HG03575 (cell line): ENCODE results near the gene RNF39.
"Not testable (repeated sequence)": the region's sequence is repeated elsewhere in the genome, so short reads cannot be mapped to it uniquely, and the experiment has no call there.

Source experiments
- ATAC-seq: cut with Tn5 transposase; IDR thresholded peaks from one replicate; pipeline ENCODE4 v1.9.1; 2021; ENCODE audit not compliant: unreplicated experiment, insufficient number of reproducible peaks, low FRiP score; ENCODE audit errors: extremely low read depth

Gene RNF39

DNA sequence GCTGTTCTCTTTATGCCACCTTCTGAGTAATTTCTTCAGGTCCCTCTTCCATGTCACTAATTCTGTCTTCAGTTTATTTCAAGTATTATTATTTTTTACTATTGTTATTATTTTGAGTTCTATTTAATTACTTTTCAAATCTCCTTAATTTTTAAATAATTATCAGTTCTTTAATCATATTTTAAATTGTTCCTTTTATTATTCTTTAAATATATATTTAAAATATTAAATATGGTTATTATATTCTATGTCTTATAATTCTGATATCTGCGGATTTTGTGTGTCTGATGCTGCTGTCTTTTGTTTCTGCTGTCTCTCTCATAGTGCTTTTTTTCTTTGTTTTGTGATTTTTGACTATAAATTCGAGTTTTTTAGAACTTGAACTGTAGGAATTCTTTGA, 12.3 kb downstream of the RNF39 start:
- no peak for ATAC-seq

- ATAC-seq: no peak
These were observed 12.9 kb downstream of the RNF39 start for GRCh38 chr6:30062471-30063178.

GRCh38 chr6:30061858-30062458, 13.6 kb downstream of the RNF39 start:
- no peak for ATAC-seq

GRCh38 chr6:30061092-30061857, 14.3 kb downstream of the RNF39 start, which contains the start of gene POLR1H:
Gene POLR1H (plus strand): TSS chr6:30061265. CDS start chr6:30061525, 260 bp downstream.
- ATAC-seq: no peak

DNA sequence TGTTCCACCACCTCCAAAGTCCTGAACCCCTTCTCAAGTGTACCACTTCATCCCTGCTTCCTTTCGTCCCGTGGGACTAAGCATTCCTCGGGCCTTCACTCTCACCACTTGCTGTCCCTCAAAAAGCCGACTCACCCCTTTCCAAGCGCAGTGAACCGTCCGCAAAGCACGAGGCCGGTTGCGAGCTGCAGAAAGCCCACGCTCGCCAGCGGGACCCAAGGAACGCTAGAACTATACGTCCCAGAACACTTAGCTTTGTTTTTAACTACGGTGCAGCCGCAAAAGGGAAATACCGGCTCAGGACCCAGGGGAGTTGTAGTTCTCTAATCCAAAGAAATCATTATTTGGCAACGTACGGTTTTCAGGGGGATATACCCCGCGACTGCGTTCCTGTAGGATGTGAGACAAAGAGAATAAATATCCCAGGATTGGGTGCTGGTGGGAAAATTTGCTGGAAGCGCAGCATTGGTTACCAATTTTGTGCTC, 14.9 kb downstream of the RNF39 start:
- ATAC-seq: no peak

DNA sequence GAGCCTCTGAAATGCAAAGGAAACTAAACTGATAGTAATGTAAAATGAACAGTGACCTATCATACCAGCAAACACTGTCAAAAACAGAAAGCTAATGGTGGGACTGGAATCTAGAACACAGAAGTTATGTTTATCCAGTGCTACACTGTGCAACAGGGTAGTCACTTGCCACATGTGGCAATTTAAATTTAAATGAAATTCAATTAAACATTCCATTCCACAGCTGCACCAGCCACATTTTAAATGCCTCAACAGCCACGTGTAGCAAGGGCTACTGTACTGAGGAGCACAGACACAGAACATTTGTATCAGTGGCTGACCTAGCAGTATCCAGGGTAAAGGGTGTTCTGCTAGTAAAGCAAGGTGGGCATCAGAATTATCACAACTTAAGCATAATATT, 20.1 kb downstream of the RNF39 start:
- ATAC-seq: no peak

GRCh38 chr6:30053682-30054081, 21.9 kb downstream of the RNF39 start:
- ATAC-seq: no peak

- ATAC-seq: no peak
These were observed 28.3 kb downstream of the RNF39 start for GRCh38 chr6:30047220-30047619.

- no peak for ATAC-seq
These were observed 30.9 kb downstream of the RNF39 start for GRCh38 chr6:30044630-30045029.

DNA sequence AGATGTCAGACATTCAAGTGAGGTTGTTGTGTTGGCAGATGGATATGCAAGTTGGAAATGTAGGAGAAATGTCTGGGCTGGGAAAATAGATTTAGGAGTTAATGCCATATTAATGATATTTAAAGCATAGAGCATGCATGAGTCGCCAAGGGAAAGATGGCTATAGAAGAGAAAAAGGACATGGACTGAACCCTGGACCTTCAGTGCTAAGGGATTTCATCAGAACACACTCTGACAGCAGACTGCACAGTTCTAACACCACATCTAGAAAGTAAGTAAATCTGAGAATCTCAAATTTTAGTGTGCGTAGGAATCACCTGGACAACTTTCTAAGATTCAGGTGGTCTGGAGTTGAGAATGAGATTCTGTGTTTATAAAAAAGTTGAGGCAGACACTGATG, 31.8 kb downstream of the RNF39 start:
- no peak for ATAC-seq

GRCh38 chr6:30042914-30043313, 32.7 kb downstream of the RNF39 start:
- no peak for ATAC-seq

DNA sequence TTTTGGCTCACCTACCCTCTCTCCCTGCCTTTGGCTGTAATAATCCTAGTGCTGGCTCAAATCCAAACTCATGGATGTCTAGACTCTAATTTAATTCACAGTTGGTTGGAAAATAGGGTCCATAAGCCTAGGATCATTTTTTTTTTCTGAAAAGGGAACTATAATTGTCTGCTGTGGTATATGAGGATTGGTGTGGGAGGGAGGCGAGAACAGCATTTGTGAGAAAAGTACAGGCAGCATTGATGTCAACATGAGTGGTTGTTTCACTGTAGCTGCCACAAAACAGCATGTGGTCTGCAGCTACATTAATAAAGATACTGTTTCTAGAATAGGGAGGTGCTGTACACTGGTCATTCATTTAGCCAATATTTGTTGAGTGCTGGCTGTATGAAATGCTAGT, 33.1 kb downstream of the RNF39 start:
- ATAC-seq: no peak

- no peak for ATAC-seq
These were observed 33.7 kb downstream of the RNF39 start for GRCh38 chr6:30041821-30042220.

DNA sequence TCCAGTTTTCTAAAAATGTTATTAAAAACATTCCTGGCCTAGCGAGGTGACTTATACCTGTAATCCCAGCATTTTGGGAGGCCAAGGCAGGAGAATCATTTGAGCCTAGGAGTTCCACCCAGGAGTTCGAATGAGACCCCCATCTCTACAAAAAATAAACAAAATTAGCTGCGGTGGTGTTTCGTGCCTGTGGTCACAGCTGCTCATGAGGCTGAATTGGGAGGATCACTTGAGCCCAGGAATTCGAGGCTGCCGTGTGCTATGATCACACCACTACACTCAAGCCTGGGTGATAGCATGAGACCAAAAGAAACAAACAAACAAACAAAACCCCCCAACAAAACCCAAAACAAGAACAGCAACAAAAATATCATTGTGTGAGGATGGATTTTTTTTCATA, 34.3 kb downstream of the RNF39 start:
- no peak for ATAC-seq

GRCh38 chr6:30037182-30037788, 38.3 kb downstream of the RNF39 start:
- ATAC-seq: no peak

DNA sequence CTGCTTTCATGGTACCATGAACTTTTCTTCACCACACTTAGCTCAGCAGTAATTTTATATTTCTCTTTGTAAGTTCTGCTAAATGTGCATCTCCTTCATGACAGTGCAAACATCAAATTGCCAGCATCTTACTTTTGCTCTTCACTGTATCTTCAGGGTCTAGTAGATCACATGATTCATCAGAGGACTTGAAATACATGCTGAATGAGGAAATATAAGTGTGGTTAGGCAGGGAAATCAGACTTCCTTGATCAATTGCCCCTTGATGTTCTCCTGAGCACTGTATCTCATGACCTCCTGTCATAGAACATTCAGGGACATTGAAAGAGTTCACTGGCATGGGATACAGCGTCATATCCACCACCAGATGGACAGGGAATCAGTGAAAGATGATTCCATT, 39.8 kb downstream of the RNF39 start:
- no peak for ATAC-seq

DNA sequence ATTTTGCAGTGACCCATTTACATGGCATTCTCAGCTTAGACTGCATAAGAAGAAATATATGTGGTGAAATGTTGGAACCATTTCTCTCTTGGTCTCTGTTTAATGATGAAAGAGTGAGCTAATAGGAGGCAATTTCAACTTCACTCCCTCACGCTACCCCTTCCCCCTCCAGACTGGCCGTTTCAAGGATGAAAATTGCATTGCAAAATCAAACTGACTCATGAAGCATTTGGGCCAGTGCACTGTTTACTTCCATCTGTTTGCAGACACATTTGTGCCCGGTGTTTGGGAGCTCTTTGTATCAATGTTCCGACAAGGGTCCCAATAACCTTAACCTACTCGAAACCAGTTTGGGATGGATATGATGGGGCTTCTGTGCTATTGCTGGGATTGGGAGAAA, 42.1 kb downstream of the RNF39 start:
- ATAC-seq: not testable (repeated sequence)

- ATAC-seq: no peak
These were observed 44.2 kb downstream of the RNF39 start for GRCh38 chr6:30031381-30031780.

GRCh38 chr6:30029588-30029987, 46.0 kb downstream of the RNF39 start:
- ATAC-seq: no peak

- ATAC-seq: no peak
These were observed 50.4 kb downstream of the RNF39 start for GRCh38 chr6:30025186-30025585.
